Esophagus squamous epithelium (tissue), 5 donors: Measurements from ENCODE around the gene SPTAN1. TPM values are rescaled to one million over a fixed set of nuclear protein-coding genes. Genes with fewer than 3 reads are reported as not detected.

Source experiments
- DNase-seq: peaks from one replicate; lab custom pipeline; 2025; lab: John Stamatoyannopoulos, UW
- H3K27ac ChIP-seq, 4 donors: fragments of 200-600 bp; sonication (generic); one replicate each; pipeline ENCODE4 v1.5.1; 2016 to 2019; ENCODE audit warnings: mild to moderate bottlenecking in 1 of 4
- H3K27me3 ChIP-seq, 4 donors: fragments of 200-600 bp; sonication (generic); 1 replicate in 3 of 4; 2 replicates in 1 of 4; pipeline versions ENCODE4 v1.5.1 to v1.6.0; 2017 to 2021; ENCODE audit warnings: antibody characterized with exemption in 1 of 4
- H3K36me3 ChIP-seq, 3 donors: fragments of 200-600 bp; sonication (generic); one replicate each; pipeline ENCODE4 v1.5.1; 2016 to 2019
- H3K4me1 ChIP-seq, 3 donors: fragments of 200-600 bp; sonication (generic); one replicate each; pipeline ENCODE4 v1.5.1; 2017 to 2019
- H3K4me3 ChIP-seq, 4 donors: fragments of 200-600 bp; sonication (generic); 1 replicate in 3 of 4; 2 replicates in 1 of 4; pipeline ENCODE4 v1.5.1; 2016 to 2019; ENCODE audit warnings: mild to moderate bottlenecking in 2 of 4, moderate library complexity in 1 of 4
- H3K9me3 ChIP-seq, 3 donors: fragments of 200-600 bp; sonication (generic); one replicate each; pipeline ENCODE4 v1.5.1; 2016 to 2019
- POLR2A ChIP-seq, 4 donors: fragments of 450-650 bp; IDR thresholded peaks; one replicate each; pipeline ENCODE4 v1.6.1; 2017; ENCODE audit warnings: antibody characterized with exemption in 4 of 4, mild to moderate bottlenecking in 4 of 4, moderate library complexity in 3 of 4
- WGBS, 2 donors: methylation state at CpG; one replicate each; pipeline ENCODE4 v1.1.5; 2018; 5-methylcytosine and 5-hydroxymethylcytosine counted together
- intact Hi-C: fragments of 100-400 bp; cut with DNase I; formaldehyde crosslinking; loops from one replicate; pipeline ENCODE4 v1.15.0; 2022
- total RNA-seq, 4 donors: library from RNA; depleted of rRNA; stranded (reverse); fragments of >200 nt; gene quantifications; one replicate each; pipeline ENCODE4 v1.1.0, GENCODE V29; 2016
- TF ChIP-seq, protein P1 (sequence below), 6 experiments: fragments of 450-650 bp in 4 of 6; fragments of 200-600 bp in 2 of 6; sonication (generic) in 2 of 6; IDR thresholded peaks; one replicate each; pipeline ENCODE4 v1.5.1; 2016 to 2019; ENCODE audit warnings: antibody characterized with exemption in 6 of 6, mild to moderate bottlenecking in 4 of 6, moderate library complexity in 4 of 6
- donor health status: DM: yes; HTN: yes; CAD: no.

Gene SPTAN1
- total RNA-seq, 4 donors from 2014 or later, result 97.8 to 233 (median 160) TPM

DNA sequence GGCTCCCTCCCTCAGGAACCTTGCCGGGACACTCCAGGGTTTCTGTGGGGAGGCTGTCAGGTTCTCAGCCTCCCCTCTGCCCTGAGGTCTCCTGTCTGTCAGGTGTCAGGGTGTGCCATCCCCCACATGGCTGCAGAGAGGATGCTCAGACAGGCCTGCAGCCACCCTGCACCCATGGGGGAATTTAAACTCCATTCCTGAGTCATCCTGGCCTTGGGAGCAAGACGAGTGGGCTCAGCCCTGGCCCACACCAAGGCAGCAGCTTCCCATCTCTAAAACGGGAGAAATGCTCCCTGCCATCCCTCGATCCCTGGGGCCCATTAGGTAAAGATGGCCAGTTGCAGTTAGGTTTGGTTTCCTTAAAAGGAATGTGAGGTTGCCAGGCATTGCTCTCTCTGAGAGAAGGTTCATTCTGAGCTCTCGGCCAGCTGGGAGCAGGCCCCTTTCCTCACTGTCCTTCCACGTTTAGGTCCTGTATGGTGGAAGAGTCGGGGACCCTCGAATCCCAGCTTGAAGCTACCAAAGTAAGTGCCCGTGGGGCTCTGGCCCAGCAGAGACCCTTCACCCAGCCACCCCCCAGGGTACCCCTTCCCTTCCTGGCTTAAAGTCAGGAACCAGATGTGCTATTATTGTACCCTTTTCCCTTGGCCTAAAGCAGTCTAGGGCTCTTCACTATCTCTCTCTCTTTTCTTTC lies 77.6 kb downstream of the SPTAN1 start:
- Histone ChIP-seq H3K9me3 (no peaks in the 10 kb centered on the region), H3K27me3 (no peaks in the 10 kb centered on the region), H3K27ac (no peak overlapping the region), H3K4me1 (peaks cover 15 to 38% (median 20%) of the 10 kb centered on the region in 3 donors), H3K4me3 (no peak overlapping the region), H3K36me3 (peaks cover 55 to 99% (median 71%) of the 10 kb centered on the region in 3 donors)
- intact Hi-C loops, result no loop called here
- no peak for TF ChIP-seq POLR2A (IDR thresholded peaks at IDR 0.05)
- TF ChIP-seq, protein P1, sequence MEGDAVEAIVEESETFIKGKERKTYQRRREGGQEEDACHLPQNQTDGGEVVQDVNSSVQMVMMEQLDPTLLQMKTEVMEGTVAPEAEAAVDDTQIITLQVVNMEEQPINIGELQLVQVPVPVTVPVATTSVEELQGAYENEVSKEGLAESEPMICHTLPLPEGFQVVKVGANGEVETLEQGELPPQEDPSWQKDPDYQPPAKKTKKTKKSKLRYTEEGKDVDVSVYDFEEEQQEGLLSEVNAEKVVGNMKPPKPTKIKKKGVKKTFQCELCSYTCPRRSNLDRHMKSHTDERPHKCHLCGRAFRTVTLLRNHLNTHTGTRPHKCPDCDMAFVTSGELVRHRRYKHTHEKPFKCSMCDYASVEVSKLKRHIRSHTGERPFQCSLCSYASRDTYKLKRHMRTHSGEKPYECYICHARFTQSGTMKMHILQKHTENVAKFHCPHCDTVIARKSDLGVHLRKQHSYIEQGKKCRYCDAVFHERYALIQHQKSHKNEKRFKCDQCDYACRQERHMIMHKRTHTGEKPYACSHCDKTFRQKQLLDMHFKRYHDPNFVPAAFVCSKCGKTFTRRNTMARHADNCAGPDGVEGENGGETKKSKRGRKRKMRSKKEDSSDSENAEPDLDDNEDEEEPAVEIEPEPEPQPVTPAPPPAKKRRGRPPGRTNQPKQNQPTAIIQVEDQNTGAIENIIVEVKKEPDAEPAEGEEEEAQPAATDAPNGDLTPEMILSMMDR (IDR thresholded peaks at IDR 0.05), result no peak
- 55 to 100% methylated on average over 3 of the region's 9 CpGs for WGBS, 2 donors
- no peak for DNase-seq

DNA sequence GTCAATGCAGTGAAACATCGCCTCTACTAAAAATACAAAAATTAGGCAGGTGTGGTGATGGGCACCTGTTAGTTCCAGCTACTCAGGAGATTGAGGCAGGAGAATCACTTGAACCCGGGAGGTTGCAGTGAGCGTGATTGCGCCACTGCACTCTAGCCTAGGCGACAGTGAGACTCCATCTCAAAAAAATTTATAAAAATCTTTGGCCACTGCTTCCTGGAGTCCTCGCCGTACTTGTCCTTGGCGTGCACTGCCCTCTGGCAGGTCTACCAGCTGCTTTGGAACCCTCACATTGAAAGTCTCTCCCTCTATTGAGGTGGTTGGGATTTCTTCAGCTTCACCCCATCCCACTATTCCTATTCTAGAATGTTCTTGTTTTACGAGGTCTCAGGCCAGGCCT lies 79.2 kb downstream of the SPTAN1 start:
- no peak for DNase-seq
- H3K9me3 ChIP-seq, result no peaks in the 10 kb centered on the region
- intact Hi-C loops, result no loop called here
- peaks cover 45 to 86% (median 55%) of the 10 kb centered on the region in 3 donors for H3K36me3 ChIP-seq
- H3K4me1 ChIP-seq, result peaks cover 24 to 54% (median 36%) of the 10 kb centered on the region in 3 donors
- no peaks in the 10 kb centered on the region for H3K27me3 ChIP-seq
- no peak overlapping the region for H3K4me3 ChIP-seq
- TF ChIP-seq POLR2A (IDR thresholded peaks at IDR 0.05), result no peak
- TF ChIP-seq, protein P1 (IDR thresholded peaks at IDR 0.05), result no peak
- 93 to 94% methylated on average over 9 of the region's 9 CpGs for WGBS, 2 donors
- no peak overlapping the region for H3K27ac ChIP-seq

DNA sequence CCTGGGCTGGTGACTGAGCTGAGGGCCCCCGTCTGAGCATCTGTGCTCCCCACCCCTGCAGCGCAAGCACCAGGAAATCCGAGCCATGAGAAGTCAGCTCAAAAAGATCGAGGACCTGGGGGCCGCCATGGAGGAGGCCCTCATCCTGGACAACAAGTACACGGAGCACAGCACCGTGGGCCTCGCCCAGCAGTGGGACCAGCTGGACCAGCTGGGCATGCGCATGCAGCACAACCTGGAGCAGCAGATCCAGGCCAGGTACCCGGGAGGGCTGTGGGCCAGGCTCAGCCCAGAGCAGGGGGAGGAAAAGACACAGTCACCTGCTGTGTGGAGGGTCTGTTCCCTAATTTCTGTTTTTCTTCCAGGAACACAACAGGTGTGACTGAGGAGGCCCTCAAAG lies 79.7 kb downstream of the SPTAN1 start:
- TF ChIP-seq, protein P1 (IDR thresholded peaks at IDR 0.05), result no peak
- no peak for TF ChIP-seq POLR2A (IDR thresholded peaks at IDR 0.05)
- peaks cover 24 to 58% (median 36%) of the 10 kb centered on the region in 3 donors for H3K4me1 ChIP-seq
- H3K4me3 ChIP-seq, result no peak overlapping the region
- WGBS, 2 donors, result 65 to 81% methylated on average over 5 of the region's 10 CpGs
- no peaks in the 10 kb centered on the region for H3K27me3 ChIP-seq
- no peak for DNase-seq
- intact Hi-C loops, result no loop called here
- H3K36me3 ChIP-seq, result peaks cover 40 to 86% (median 51%) of the 10 kb centered on the region in 3 donors
- no peaks in the 10 kb centered on the region for H3K9me3 ChIP-seq
- no peak overlapping the region for H3K27ac ChIP-seq

DNA sequence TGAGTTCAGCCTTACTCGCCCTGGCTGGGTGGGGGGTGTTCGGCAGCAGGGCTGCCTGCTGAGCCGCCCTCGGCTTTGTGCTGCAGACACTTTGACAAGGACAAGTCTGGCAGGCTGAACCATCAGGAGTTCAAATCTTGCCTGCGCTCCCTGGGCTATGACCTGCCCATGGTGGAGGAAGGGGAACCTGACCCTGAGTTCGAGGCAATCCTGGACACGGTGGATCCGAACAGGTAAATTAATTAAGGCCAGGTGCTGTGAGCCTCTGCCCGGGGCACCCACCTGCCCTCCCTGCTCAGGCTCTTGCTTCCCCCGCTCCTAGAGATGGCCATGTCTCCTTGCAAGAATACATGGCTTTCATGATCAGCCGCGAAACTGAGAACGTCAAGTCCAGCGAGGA lies 80.1 kb downstream of the SPTAN1 start:
- Histone ChIP-seq H3K27me3 (no peaks in the 10 kb centered on the region), H3K36me3 (peaks cover 36 to 86% (median 47%) of the 10 kb centered on the region in 3 donors), H3K27ac (no peak overlapping the region), H3K4me1 (peaks cover 24 to 56% (median 36%) of the 10 kb centered on the region in 3 donors), H3K4me3 (no peak overlapping the region), H3K9me3 (no peaks in the 10 kb centered on the region)
- TF ChIP-seq, protein P1 (IDR thresholded peaks at IDR 0.05), result no peak
- no peak for TF ChIP-seq POLR2A (IDR thresholded peaks at IDR 0.05)
- WGBS, 2 donors, result 75 to 89% methylated on average over 2 to 8 of the region's 14 CpGs
- DNase-seq, result no peak
- intact Hi-C loops, result no loop called here

DNA sequence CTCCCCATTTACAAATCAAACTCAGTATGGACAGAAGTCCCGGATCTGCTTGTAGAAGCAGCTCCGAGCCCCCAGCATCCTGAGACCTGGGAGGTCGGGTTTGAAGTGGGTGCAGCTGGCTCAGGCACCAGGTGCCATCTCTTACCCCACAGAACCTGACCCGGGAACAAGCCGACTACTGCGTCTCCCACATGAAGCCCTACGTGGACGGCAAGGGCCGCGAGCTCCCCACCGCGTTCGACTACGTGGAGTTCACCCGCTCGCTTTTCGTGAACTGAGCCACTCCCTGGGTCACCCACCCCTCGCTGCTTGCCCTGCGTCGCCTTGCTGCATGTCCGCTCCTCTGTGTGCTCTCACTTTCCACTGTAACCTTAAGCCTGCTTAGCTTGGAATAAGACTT lies 80.7 kb downstream of the SPTAN1 start:
- no peak for DNase-seq
- TF ChIP-seq, protein P1 (IDR thresholded peaks at IDR 0.05), result no peak
- TF ChIP-seq POLR2A (IDR thresholded peaks at IDR 0.05), result no peak
- no peaks in the 10 kb centered on the region for H3K9me3 ChIP-seq
- H3K4me1 ChIP-seq, result peaks cover 24 to 50% (median 33%) of the 10 kb centered on the region in 3 donors
- WGBS, 2 donors, result 94 to 96% methylated on average over 16 to 21 of the region's 21 CpGs
- no peak overlapping the region for H3K4me3 ChIP-seq
- intact Hi-C loops, result no loop called here
- H3K27me3 ChIP-seq, result no peaks in the 10 kb centered on the region
- H3K36me3 ChIP-seq, result peaks cover 31 to 83% (median 45%) of the 10 kb centered on the region in 3 donors
- H3K27ac ChIP-seq, result no peak overlapping the region
